Lower lobe of right lung (tissue), 2 donors: ENCODE data around the gene AP2A2. TPM values are rescaled to one million over a fixed set of nuclear protein-coding genes. Genes with fewer than 3 reads are reported as not detected.

ENCODE experiments used
- ATAC-seq, 2 donors: fragments of 200-7000 bp; cut with Tn5 transposase; one replicate each; pipeline ENCODE4 v1.9.1; 2020 to 2022; ENCODE audit warnings: mild to moderate bottlenecking in 2 of 2, moderate library complexity in 2 of 2
- DNase-seq: peaks from one replicate; pipeline ENCODE4 v3.0.0-alpha.2; 2020
- H3K27ac ChIP-seq: fragments of 200-600 bp; one replicate; pipeline ENCODE4 v1.8.0; 2022
- H3K27me3 ChIP-seq: fragments of 200-600 bp; one replicate; pipeline ENCODE4 v1.8.0; 2022; ENCODE audit warnings: low read depth
- H3K36me3 ChIP-seq: fragments of 200-600 bp; one replicate; pipeline ENCODE4 v1.8.0; 2022; ENCODE audit warnings: mild to moderate bottlenecking
- H3K4me1 ChIP-seq: fragments of 200-600 bp; one replicate; pipeline ENCODE4 v1.8.0; 2022
- H3K4me3 ChIP-seq: fragments of 200-600 bp; one replicate; pipeline ENCODE4 v1.8.0; 2022; ENCODE audit warnings: mild to moderate bottlenecking
- H3K9me3 ChIP-seq: fragments of 200-600 bp; one replicate; pipeline ENCODE4 v1.8.0; 2022
- intact Hi-C: fragments of 100-400 bp; cut with DNase I; formaldehyde crosslinking; loops from one replicate; pipeline ENCODE4 v1.11.0; 2022
- total RNA-seq: library from RNA; stranded (reverse); fragmentation: NEBNext Ultra II Directional; extraction: Animal tissue kit (Norgen Biotek cat#: 25700); gene quantifications from one replicate; pipeline ENCODE4 v1.2.1, GENCODE V29; 2021
- TF ChIP-seq, protein P1 (sequence below): fragments of 200-600 bp; IDR thresholded peaks from one replicate; pipeline ENCODE4 v1.8.0; 2022; ENCODE audit warnings: antibody characterized with exemption, mild to moderate bottlenecking
- donor health status: DM: no; HTN: yes; CAD: no; lungs with severe emphysema.

The AP2A2 gene
- total RNA-seq, 1 donor from 2014 or later: 130 TPM

DNA sequence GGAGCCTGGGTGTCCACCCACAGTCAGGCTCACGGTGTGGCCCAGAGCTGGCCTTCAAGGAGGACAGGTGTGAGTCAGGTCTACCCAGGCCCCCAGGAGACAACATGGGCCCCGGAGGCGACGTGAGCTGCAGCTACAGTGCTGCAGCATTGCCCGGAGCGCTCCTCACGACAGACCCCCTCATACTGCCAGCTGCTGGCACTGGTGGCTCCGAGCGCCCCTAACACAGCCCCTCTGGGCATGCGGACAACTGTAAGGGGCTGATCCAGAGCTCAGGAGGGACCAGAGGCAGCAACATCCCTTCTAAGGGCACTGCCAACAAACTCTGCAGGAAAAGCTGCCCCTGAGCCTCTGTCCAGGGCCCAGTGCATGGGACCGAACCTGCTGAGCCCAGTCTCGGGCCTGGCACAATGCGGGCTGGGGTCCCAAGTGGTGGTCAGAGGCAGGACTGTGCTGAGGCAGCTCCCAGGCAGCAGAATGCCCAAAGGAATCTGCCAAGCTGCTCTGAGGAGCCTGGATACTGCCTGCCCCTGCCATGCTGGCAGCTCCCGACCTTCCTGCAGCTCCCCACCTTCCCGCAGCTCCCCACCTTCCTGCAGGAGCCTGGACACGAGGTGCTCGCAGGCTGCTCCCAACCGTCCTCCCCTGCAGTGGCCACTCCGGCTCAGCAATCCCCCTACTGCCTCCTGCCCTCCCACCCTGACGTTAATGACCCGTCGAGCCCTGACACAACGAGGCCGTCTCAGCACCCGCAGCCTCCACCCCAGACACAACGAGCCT is 30.1 kb upstream of the AP2A2 start:
- no peaks in the 10 kb centered on the region for H3K27me3 ChIP-seq
- DNase-seq: no peak
- no peaks in the 10 kb centered on the region for H3K9me3 ChIP-seq
- H3K27ac ChIP-seq: no peak overlapping the region
- intact Hi-C loops: no loop called here
- no peaks in the 10 kb centered on the region for H3K4me1 ChIP-seq
- TF ChIP-seq, protein P1, sequence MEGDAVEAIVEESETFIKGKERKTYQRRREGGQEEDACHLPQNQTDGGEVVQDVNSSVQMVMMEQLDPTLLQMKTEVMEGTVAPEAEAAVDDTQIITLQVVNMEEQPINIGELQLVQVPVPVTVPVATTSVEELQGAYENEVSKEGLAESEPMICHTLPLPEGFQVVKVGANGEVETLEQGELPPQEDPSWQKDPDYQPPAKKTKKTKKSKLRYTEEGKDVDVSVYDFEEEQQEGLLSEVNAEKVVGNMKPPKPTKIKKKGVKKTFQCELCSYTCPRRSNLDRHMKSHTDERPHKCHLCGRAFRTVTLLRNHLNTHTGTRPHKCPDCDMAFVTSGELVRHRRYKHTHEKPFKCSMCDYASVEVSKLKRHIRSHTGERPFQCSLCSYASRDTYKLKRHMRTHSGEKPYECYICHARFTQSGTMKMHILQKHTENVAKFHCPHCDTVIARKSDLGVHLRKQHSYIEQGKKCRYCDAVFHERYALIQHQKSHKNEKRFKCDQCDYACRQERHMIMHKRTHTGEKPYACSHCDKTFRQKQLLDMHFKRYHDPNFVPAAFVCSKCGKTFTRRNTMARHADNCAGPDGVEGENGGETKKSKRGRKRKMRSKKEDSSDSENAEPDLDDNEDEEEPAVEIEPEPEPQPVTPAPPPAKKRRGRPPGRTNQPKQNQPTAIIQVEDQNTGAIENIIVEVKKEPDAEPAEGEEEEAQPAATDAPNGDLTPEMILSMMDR: no peak
- H3K4me3 ChIP-seq: no peak overlapping the region
- no peak for ATAC-seq
- H3K36me3 ChIP-seq: peaks cover 34% of the 10 kb centered on the region

- ATAC-seq (no peak), DNase-seq (no peak)
- Histone ChIP-seq H3K27ac (no peak overlapping the region), H3K4me3 (no peak overlapping the region), H3K36me3 (peaks cover 51% of the 10 kb centered on the region), H3K9me3 (no peaks in the 10 kb centered on the region), H3K4me1 (no peaks in the 10 kb centered on the region), H3K27me3 (no peaks in the 10 kb centered on the region)
- intact Hi-C loops: no loop called here
- TF ChIP-seq, protein P1: no peak
These were observed 28.2 kb upstream of the AP2A2 start for GRCh38 chr11:897253-898142.

DNA sequence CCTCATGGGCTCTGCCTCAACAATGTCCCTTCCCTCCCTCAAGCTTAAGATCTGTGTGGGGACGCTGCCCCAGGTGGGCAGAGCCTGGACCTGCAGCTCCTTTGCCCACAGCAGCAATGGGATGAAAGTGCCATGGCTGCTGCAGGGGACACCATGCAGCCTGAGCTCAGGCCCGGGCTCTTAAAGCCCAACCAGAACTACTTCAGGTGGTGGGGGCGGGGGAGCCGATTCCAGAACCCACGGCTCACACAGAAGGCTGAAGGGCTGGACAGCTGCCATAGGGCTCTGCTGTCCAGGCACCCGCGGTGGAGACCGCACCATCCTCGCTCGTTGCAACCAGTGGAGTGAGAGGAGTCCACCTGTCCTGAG is 27.5 kb upstream of the AP2A2 start:
- intact Hi-C loops: no loop called here
- Histone ChIP-seq H3K4me1 (no peaks in the 10 kb centered on the region), H3K4me3 (no peak overlapping the region), H3K36me3 (peaks cover 53% of the 10 kb centered on the region), H3K27ac (no peak overlapping the region), H3K27me3 (no peaks in the 10 kb centered on the region), H3K9me3 (no peaks in the 10 kb centered on the region)
- DNase-seq (no peak), ATAC-seq (no peak)
- TF ChIP-seq, protein P1: no peak

GRCh38 chr11:898540-899190 is 27.0 kb upstream of the AP2A2 start:
- peaks cover 58% of the 10 kb centered on the region for H3K36me3 ChIP-seq
- no peak overlapping the region for H3K27ac ChIP-seq
- H3K4me3 ChIP-seq: no peak overlapping the region
- no peaks in the 10 kb centered on the region for H3K27me3 ChIP-seq
- intact Hi-C loops: no loop called here
- no peaks in the 10 kb centered on the region for H3K9me3 ChIP-seq
- DNase-seq (no peak), ATAC-seq (peak in 1 of 2 donors; percentile 46)
- TF ChIP-seq, protein P1: no peak
- no peaks in the 10 kb centered on the region for H3K4me1 ChIP-seq

GRCh38 chr11:899724-900123 is 25.9 kb upstream of the AP2A2 start:
- H3K36me3 ChIP-seq: peaks cover 69% of the 10 kb centered on the region
- ATAC-seq (no peak), DNase-seq (no peak)
- H3K4me3 ChIP-seq: no peak overlapping the region
- TF ChIP-seq, protein P1: no peak
- H3K27ac ChIP-seq: no peak overlapping the region
- no peaks in the 10 kb centered on the region for H3K4me1 ChIP-seq
- no peaks in the 10 kb centered on the region for H3K27me3 ChIP-seq
- intact Hi-C loops: no loop called here
- no peaks in the 10 kb centered on the region for H3K9me3 ChIP-seq
